HuH-7 (cell line): Measurements from ENCODE around the gene EML1.

Experiments used
- DNase-seq: peaks from one replicate; pipeline ENCODE4 v3.0.0; 2011; ENCODE audit warnings: low spot score

EML1 gene

GRCh38 chr14:99793213-99794150 is at the start of gene EML1:
TSS of gene EML1 (plus strand) at chr14:99793413. CDS start at chr14:99793477, 64 bp downstream.
- DNase-seq = peak; percentile 85

- no peak for DNase-seq
Measured at GRCh38 chr14:99744199-99744872, 48.9 kb upstream of the EML1 start.

- DNase-seq = no peak
Measured at GRCh38 chr14:99744873-99745224, 48.4 kb upstream of the EML1 start.

- no peak for DNase-seq
Measured at GRCh38 chr14:99745307-99745951, 47.8 kb upstream of the EML1 start.

- no peak for DNase-seq
Measured at GRCh38 chr14:99747167-99747566, 46.0 kb upstream of the EML1 start.

GRCh38 chr14:99747582-99748330 is 45.5 kb upstream of the EML1 start:
- no peak for DNase-seq

- DNase-seq = no peak
Measured at GRCh38 chr14:99748529-99748928, 44.7 kb upstream of the EML1 start.

GRCh38 chr14:99749142-99749541 is 44.1 kb upstream of the EML1 start:
- no peak for DNase-seq

- DNase-seq = no peak
Measured at GRCh38 chr14:99749763-99750715, 43.2 kb upstream of the EML1 start.

- DNase-seq = no peak
Measured at GRCh38 chr14:99750746-99751450, 42.3 kb upstream of the EML1 start.

GRCh38 chr14:99751539-99752485 is 41.4 kb upstream of the EML1 start:
- DNase-seq = no peak

- no peak for DNase-seq
Measured at GRCh38 chr14:99752486-99753121, 40.6 kb upstream of the EML1 start.

- no peak for DNase-seq
Measured at GRCh38 chr14:99753225-99754140, 39.7 kb upstream of the EML1 start.

- no peak for DNase-seq
Measured at GRCh38 chr14:99754141-99755067, 38.8 kb upstream of the EML1 start.

GRCh38 chr14:99755068-99755405 is 38.2 kb upstream of the EML1 start:
- no peak for DNase-seq
